SK-N-MC (cell line): ENCODE results near the gene SH3D19.

Source experiments
- EZH2 ChIP-seq: fragments of 200-600 bp; sonication (generic); IDR thresholded peaks from one replicate; pipeline ENCODE4 v1.6.1; 2017; ENCODE audit warnings: antibody characterized with exemption
- POLR2AphosphoS5 ChIP-seq: IDR thresholded peaks from 2 replicates; pipeline ENCODE4 v1.6.1; 2012; ENCODE audit warnings: mild to moderate bottlenecking, low read depth, low read length, borderline replicate concordance

DNA sequence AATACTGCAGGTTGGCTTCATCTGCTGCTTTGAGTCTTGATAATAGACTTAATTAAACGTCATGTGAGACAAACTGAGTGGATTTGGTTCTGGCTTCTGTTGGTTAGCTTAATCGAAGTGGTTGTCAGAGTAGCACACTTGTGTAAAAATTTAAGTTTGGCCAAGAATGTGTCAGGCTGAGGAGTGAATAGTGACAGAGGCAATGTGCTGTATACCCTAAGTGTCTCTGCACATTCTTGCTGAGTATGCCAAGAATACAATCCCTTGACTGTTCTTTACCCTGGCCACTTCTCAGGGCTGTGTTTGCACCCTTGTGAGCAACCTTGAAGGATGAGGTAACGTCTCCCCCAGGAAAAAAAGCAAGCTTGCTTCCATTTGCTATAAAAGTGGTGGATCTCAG lies 211.1 kb downstream of the SH3D19 start:
- TF ChIP-seq POLR2AphosphoS5 (no peak), EZH2 (no peak)
